SK-N-SH treated with all-trans-retinoic acid at 6 μM for 48 hours (cell line): Measurements from ENCODE around the gene ELFN2.

Source experiments
- ATAC-seq: fragments of 200-7000 bp; cut with Tn5 transposase; 3 replicates; pipeline ENCODE4 v1.9.1; 2020; ENCODE audit warnings: mild to moderate bottlenecking, moderate library complexity
- ARNTL ChIP-seq: fragments of 450-650 bp; formaldehyde crosslinking; IDR thresholded peaks from 2 replicates; pipeline ENCODE4 v1.5.0; 2020; ENCODE audit warnings: low read depth, mild to moderate bottlenecking, moderate library complexity, borderline replicate concordance
- BACH2 ChIP-seq: fragments of 250-450 bp; sonication (Bioruptor Pico); IDR thresholded peaks from 2 replicates; pipeline ENCODE4 v1.9.0; 2021; ENCODE audit warnings: mild to moderate bottlenecking, borderline replicate concordance
- CSDC2 ChIP-seq: fragments of 250-450 bp; sonication (Bioruptor Pico); IDR thresholded peaks from 2 replicates; pipeline ENCODE4 v1.5.0; 2020; ENCODE audit warnings: mild to moderate bottlenecking, moderate library complexity
- ESRRG ChIP-seq: fragments of 250-450 bp; sonication (Bioruptor Pico); IDR thresholded peaks from 2 replicates; pipeline ENCODE4 v1.6.1; 2021; ENCODE audit warnings: mild to moderate bottlenecking
- ISL1 ChIP-seq: fragments of 250-450 bp; sonication (Bioruptor Pico); IDR thresholded peaks from 2 replicates; pipeline ENCODE4 v2.1.2; 2022; ENCODE audit warnings: mild to moderate bottlenecking, moderate library complexity
- OSR1 ChIP-seq: fragments of 250-450 bp; sonication (Bioruptor Pico); IDR thresholded peaks from 2 replicates; pipeline ENCODE4 v1.8.0; 2022; ENCODE audit warnings: moderate library complexity, mild to moderate bottlenecking, inconsistent platforms
- POU6F1 ChIP-seq: fragments of 250-450 bp; sonication (Bioruptor Pico); IDR thresholded peaks from 2 replicates; pipeline ENCODE4 v1.8.0; 2021; ENCODE audit warnings: low read depth, mild to moderate bottlenecking, moderate library complexity, borderline replicate concordance
- PPARA ChIP-seq: fragments of 250-450 bp; sonication (Bioruptor Pico); IDR thresholded peaks from 2 replicates; pipeline ENCODE4 v1.5.0; 2020; ENCODE audit warnings: mild to moderate bottlenecking, borderline replicate concordance
- RARB ChIP-seq: fragments of 250-450 bp; sonication (Bioruptor Pico); IDR thresholded peaks from 2 replicates; pipeline ENCODE4 v1.8.0; 2021; ENCODE audit warnings: mild to moderate bottlenecking, moderate library complexity
- SNAI2 ChIP-seq: fragments of 250-450 bp; sonication (Bioruptor Pico); IDR thresholded peaks from 2 replicates; pipeline ENCODE4 v1.5.0; 2020; ENCODE audit warnings: mild to moderate bottlenecking, moderate library complexity
- TCF4 ChIP-seq: fragments of 250-450 bp; sonication (Bioruptor Pico); IDR thresholded peaks from 2 replicates; pipeline ENCODE4 v1.8.0; 2021; ENCODE audit warnings: mild to moderate bottlenecking, moderate library complexity, borderline replicate concordance
- TOX ChIP-seq: fragments of 250-450 bp; sonication (Bioruptor Pico); IDR thresholded peaks from 2 replicates; pipeline ENCODE4 v1.8.0; 2021; ENCODE audit warnings: mild to moderate bottlenecking, moderate library complexity, borderline replicate concordance
- ZC3H10 ChIP-seq: fragments of 250-450 bp; sonication (Bioruptor Pico); IDR thresholded peaks from 2 replicates; pipeline ENCODE4 v1.5.1; 2021; ENCODE audit warnings: mild to moderate bottlenecking, moderate library complexity
- ZFP3 ChIP-seq: fragments of 250-450 bp; sonication (Bioruptor Pico); IDR thresholded peaks from 2 replicates; pipeline ENCODE4 v1.5.0; 2020; ENCODE audit warnings: mild to moderate bottlenecking, moderate library complexity
- ZFP30 ChIP-seq: fragments of 450-650 bp; formaldehyde crosslinking; IDR thresholded peaks from 2 replicates; pipeline ENCODE4 v1.5.0; 2022; ENCODE audit warnings: mild to moderate bottlenecking, moderate library complexity
- ZNF565 ChIP-seq: fragments of 450-650 bp; formaldehyde crosslinking; conservative IDR thresholded peaks from 2 replicates; pipeline ENCODE4 v1.5.0; 2020; ENCODE audit warnings: low read depth, mild to moderate bottlenecking, moderate library complexity
- ZNF70 ChIP-seq: fragments of 450-650 bp; formaldehyde crosslinking; IDR thresholded peaks from 2 replicates; pipeline ENCODE4 v1.5.0; 2020; ENCODE audit warnings: mild to moderate bottlenecking, moderate library complexity
- ZNF8 ChIP-seq: fragments of 450-650 bp; formaldehyde crosslinking; IDR thresholded peaks from 2 replicates; pipeline ENCODE4 v1.5.0; 2020; ENCODE audit warnings: mild to moderate bottlenecking, moderate library complexity
- TF ChIP-seq, protein P1 (sequence below): fragments of 250-450 bp; sonication (Bioruptor Pico); IDR thresholded peaks from 2 replicates; pipeline ENCODE4 v1.5.1; 2021; ENCODE audit warnings: mild to moderate bottlenecking, moderate library complexity
- TF ChIP-seq, protein P2 (sequence below): fragments of 250-450 bp; sonication (Bioruptor Pico); IDR thresholded peaks from 2 replicates; pipeline ENCODE4 v1.5.1; 2020; ENCODE audit warnings: low read depth, mild to moderate bottlenecking, moderate library complexity
- TF ChIP-seq, protein P3 (sequence below): fragments of 250-450 bp; sonication (Bioruptor Pico); IDR thresholded peaks from 2 replicates; pipeline ENCODE4 v1.5.0; 2020; ENCODE audit warnings: mild to moderate bottlenecking, moderate library complexity

The ELFN2 gene

GRCh38 chr22:37352481-37352880, 74.8 kb downstream of the ELFN2 start:
- no peak for ATAC-seq
- TF ChIP-seq ARNTL (CRISPR knock-in tag) (no peak), SNAI2 (CRISPR knock-in tag) (no peak), ZFP3 (CRISPR knock-in tag) (no peak), ZNF70 (no peak), ZNF8 (CRISPR knock-in tag) (no peak), ZC3H10 (CRISPR knock-in tag) (no peak), ISL1 (CRISPR knock-in tag) (no peak), ZNF565 (CRISPR knock-in tag) (no peak), ESRRG (no peak), OSR1 (no peak), POU6F1 (CRISPR knock-in tag) (no peak), RARB (CRISPR knock-in tag) (no peak), PPARA (CRISPR knock-in tag) (no peak), ZFP30 (CRISPR knock-in tag) (no peak)
- TF ChIP-seq, protein P1, sequence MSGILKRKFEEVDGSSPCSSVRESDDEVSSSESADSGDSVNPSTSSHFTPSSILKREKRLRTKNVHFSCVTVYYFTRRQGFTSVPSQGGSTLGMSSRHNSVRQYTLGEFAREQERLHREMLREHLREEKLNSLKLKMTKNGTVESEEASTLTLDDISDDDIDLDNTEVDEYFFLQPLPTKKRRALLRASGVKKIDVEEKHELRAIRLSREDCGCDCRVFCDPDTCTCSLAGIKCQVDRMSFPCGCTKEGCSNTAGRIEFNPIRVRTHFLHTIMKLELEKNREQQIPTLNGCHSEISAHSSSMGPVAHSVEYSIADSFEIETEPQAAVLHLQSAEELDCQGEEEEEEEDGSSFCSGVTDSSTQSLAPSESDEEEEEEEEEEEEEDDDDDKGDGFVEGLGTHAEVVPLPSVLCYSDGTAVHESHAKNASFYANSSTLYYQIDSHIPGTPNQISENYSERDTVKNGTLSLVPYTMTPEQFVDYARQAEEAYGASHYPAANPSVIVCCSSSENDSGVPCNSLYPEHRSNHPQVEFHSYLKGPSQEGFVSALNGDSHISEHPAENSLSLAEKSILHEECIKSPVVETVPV (CRISPR knock-in tag): no peak
- TF ChIP-seq, protein P2, sequence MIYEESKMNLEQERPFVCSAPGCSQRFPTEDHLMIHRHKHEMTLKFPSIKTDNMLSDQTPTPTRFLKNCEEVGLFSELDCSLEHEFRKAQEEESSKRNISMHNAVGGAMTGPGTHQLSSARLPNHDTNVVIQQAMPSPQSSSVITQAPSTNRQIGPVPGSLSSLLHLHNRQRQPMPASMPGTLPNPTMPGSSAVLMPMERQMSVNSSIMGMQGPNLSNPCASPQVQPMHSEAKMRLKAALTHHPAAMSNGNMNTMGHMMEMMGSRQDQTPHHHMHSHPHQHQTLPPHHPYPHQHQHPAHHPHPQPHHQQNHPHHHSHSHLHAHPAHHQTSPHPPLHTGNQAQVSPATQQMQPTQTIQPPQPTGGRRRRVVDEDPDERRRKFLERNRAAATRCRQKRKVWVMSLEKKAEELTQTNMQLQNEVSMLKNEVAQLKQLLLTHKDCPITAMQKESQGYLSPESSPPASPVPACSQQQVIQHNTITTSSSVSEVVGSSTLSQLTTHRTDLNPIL (CRISPR knock-in tag): no peak

- no peak for ATAC-seq
- TF ChIP-seq ZNF8 (CRISPR knock-in tag): no peak
- TF ChIP-seq ZNF70: no peak
- TF ChIP-seq CSDC2: no peak
- no peak for TF ChIP-seq ARNTL (CRISPR knock-in tag)
- no peak for TF ChIP-seq RARB (CRISPR knock-in tag)
Observed at GRCh38 chr22:37351232-37351631, 76.0 kb downstream of the ELFN2 start.

- no peak for ATAC-seq
- TF ChIP-seq RARB (CRISPR knock-in tag) (no peak), TCF4 (CRISPR knock-in tag) (no peak), POU6F1 (CRISPR knock-in tag) (no peak), PPARA (CRISPR knock-in tag) (no peak), SNAI2 (CRISPR knock-in tag) (no peak), TOX (CRISPR knock-in tag) (no peak), CSDC2 (no peak), ZFP30 (CRISPR knock-in tag) (no peak), ESRRG (no peak), OSR1 (no peak), BACH2 (CRISPR knock-in tag) (no peak)
- TF ChIP-seq, protein P3, sequence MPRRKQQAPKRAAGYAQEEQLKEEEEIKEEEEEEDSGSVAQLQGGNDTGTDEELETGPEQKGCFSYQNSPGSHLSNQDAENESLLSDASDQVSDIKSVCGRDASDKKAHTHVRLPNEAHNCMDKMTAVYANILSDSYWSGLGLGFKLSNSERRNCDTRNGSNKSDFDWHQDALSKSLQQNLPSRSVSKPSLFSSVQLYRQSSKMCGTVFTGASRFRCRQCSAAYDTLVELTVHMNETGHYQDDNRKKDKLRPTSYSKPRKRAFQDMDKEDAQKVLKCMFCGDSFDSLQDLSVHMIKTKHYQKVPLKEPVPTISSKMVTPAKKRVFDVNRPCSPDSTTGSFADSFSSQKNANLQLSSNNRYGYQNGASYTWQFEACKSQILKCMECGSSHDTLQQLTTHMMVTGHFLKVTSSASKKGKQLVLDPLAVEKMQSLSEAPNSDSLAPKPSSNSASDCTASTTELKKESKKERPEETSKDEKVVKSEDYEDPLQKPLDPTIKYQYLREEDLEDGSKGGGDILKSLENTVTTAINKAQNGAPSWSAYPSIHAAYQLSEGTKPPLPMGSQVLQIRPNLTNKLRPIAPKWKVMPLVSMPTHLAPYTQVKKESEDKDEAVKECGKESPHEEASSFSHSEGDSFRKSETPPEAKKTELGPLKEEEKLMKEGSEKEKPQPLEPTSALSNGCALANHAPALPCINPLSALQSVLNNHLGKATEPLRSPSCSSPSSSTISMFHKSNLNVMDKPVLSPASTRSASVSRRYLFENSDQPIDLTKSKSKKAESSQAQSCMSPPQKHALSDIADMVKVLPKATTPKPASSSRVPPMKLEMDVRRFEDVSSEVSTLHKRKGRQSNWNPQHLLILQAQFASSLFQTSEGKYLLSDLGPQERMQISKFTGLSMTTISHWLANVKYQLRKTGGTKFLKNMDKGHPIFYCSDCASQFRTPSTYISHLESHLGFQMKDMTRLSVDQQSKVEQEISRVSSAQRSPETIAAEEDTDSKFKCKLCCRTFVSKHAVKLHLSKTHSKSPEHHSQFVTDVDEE (CRISPR knock-in tag): no peak
- TF ChIP-seq, protein P2 (CRISPR knock-in tag): no peak
Observed at GRCh38 chr22:37349043-37349814, 78.0 kb downstream of the ELFN2 start.
